ENCODE data around the gene BMP10.

The BMP10 gene

DNA sequence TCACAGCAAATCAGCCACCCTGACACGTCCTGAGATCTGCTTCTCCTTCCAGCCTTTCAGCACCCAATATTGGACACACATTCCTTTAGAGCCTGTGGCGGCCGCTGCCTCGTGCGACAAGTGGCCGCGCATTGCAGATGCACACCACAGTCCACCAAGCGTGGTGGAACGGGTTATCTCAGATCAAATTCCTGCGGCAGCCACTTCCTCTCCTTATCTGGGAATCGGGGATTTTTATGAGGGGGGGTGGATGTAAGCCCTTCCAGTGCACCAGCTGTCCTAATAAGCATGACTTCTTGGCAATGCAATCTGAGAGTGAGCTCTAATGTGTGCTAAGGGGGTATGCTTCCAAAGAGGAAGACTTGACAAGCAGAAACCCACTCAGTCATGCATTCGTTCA is 18.3 kb upstream of the BMP10 start:
- no peak for DNase-seq

DNA sequence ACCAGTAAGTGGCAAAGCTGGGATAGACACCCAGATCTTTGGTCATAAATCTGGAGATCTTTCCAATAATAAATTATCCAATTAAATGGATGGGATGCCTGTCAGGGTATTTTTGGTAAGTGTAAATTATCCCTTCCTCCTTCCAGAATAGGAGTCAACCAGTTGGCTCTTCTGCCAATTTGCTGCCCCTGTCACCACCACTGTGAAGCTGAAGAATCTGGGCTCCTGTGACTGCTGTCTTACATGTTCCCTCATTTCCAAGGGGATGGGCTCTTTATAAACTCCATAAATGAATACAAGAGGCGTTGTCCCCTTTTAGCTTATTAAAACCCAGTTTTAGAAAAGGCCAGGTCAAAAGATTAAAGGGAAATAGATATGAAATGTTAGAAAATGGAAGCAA is 17.8 kb upstream of the BMP10 start:
- no peak for DNase-seq

DNA sequence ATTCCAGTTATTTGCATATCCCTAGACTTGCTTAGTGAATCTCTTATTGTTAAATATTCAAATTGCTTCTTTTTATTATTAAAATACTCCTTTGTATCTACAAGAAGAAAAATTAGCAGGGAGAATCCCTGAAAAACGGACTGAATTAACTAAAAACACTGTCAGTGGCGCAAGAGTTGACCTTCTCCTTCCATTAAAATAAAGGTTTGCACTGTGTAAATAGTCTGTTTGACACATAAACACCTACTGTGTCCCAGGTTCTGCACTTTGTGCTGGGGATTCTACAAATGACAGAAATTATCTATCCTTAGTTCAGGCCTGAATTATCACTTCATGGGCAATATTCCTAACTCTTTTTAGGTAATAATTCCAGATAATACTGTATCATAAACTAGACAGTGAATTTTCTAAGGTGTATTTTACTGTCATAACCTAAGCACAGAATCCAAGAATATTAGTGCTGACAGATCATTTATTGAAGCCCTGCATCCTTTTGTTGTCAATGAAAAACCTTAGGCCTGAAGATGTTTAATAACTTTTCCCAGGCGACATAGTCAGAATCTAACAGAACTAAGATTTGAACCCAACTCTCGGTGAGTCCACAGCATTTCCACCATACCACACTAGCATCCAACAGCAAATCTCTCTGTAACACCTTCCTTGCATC is 17.0 kb upstream of the BMP10 start:
- DNase-seq = no peak

DNA sequence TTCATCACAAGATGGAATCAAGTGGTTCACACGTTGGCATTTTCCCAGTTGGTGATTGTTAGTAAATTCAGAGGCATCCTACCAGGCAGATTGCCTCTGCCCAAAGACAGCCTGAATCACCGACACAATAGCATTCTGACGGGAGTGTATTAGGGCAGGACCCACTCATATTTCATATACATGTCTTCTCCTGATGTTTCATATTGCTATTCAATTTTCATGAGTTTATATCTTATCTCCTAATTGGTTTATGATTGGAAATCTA is 14.5 kb upstream of the BMP10 start:
- DNase-seq = no peak

DNA sequence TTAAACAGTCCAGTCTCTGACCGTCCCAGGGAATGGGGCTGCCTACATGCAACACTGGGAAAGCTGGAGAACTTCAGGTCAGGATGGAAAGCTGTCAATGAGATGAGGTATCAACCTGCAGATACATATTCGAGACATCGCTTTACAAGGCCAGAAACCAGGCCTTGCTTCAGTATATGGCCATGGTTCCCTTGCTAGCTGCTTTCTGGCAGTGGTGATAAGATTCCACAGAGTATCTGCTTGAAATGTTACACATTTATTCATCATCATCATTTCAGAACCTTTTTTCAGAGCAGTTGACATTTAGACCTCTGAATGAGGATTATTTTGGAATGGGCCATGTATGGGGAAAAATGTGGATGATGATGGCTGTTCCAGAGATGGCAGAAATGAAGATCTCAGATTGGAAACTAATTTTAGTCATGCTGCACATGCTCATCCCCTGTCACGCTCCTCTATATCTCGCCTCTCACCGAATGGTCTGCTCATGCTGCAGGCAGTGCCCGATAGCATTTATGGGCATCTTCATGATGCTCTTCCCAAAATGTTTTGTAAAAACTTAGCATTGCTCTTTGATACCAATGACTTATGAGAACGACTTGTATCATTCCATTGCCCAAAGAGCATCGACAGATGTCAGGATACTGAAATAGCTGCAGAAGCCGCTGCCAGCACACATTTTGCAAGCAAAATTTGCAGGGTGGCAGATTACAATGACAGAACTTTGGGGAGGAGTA is 14.0 kb upstream of the BMP10 start:
- no peak for DNase-seq

DNA sequence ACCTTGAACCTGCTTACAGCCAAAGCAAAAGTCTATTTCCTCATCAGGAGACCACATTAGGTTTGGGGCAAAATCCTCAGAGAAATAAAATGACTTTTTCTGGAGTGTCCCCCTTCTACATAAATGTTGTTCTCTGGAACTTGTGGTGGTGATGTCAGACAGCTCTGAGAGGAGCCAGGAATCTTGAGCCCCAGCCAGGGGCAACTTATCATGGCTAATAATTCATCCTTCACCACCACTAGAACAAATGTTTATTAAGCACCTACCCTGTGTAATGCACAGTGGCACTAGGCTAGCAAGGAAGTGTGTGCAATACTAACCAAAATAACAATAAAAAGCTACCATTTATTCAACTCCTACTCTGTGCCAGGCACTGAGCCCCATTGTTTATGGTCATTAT is 9.0 kb upstream of the BMP10 start:
- DNase-seq = no peak

DNA sequence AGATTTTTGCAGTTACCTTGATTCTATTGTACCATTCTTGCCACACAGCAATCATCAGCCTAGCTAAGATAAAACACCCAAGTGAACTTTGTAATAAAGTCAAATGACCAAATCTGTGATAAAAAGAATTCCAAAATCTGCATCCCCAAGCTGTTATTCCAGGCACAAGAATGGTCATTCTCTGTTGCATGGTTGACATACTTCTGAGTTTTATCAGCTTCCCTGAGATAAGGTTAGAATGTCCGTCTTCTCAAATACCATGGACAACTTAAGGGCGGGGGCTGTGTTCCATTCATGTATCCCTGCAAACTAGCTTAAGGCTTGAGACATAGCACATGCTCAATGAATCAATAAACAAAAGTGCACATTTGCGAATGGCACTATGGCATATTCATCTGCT is 8.1 kb upstream of the BMP10 start:
- DNase-seq = no peak

DNA sequence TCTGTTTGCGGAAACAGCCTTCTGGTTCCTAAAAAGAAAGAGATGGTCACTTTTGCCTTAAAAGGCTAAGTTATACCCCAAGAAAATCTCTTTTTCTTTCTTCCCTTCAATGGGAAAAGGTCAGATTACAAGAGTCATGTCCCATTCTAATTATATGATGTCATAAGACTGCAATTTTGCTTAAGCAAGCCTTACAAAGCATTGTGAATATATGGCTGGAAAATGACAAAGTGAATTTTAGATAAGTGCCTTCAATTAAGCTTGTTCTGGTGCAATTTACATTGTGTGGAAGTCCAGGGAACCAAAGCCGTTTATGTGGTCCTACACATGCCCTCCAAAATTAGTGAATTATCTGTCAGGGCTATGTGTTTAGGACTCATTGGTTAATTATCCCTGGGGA is 7.6 kb upstream of the BMP10 start:
- DNase-seq = no peak

DNA sequence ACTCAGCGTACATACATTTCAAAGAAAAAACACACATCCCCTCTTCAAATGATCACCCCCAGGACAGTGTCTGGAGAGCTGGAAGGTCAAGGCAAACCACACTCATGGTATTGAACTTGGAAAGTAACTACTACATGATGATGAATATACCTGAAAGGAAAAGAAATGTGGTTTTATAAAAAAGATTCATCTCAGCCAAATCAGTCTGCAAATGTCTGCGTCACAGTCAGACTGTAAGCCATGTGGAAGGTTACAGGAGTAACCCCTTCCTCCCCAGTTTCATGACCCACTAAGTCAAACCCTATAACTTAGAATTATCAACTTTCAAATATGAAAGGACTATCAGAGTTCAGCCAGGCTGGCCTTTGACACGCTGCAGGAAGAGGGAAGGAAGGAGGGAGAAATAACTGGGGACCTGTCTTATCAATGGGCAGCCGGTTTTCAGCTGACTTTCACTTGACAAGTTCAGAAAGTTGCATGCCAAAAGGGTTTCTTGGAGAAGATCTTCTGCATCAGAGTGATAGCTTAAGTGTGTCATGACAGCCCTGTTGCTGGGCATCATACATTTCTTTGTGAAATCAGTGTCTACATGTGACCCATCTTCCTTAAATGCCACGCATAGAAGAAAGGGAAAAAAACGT is 7.0 kb upstream of the BMP10 start:
- no peak for DNase-seq

DNA sequence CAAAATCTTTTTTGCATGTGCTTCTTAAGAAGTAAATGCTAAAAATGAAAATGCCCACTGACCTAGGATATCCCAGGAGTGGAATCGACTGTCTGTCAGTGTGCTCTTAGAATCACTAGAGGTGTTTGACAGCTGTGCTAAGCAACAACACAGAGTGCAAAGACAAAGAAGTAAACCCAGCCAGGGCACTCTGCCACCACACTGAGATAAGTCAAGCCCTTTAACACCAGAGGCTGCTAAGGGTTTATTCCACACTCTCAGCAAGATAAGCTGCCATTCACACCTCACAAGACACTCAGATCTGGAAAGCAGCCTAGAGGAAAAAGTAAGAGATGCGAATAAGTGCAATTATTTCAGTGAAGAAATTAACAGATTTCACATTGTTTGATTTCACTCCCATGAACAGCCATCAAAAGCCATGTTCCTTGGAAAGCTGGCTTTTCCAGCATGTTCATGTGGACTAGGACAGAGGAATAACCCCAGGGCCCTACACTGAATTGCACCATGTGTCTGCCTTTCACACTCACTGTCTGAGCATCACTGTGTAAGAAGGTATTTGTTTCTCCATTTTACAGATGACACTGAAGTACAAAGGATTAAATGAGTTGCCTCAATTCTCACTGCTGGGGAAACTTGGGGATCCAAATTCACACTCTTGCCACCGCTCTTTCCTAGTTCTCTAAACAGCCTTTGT is 6.0 kb upstream of the BMP10 start:
- no peak for DNase-seq

DNA sequence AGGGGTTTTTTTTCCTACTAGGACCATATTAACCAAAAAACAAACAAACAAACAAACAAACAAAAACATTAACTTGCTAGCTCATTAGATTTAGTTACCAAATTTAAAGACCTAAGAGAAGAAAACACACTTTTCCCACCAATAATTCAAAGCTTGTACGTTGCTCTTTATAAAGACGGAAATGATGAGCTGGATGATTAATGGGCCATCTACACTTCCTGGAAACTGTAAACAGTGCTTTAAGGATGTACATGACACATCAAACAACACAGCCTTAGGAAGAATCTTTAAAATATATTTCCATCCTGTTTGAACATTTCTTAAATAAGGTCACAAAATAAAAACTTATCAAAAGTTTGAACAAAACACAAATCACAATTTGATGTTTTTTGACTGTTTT is 982 bp downstream of the BMP10 start:
- DNase-seq = no peak

DNA sequence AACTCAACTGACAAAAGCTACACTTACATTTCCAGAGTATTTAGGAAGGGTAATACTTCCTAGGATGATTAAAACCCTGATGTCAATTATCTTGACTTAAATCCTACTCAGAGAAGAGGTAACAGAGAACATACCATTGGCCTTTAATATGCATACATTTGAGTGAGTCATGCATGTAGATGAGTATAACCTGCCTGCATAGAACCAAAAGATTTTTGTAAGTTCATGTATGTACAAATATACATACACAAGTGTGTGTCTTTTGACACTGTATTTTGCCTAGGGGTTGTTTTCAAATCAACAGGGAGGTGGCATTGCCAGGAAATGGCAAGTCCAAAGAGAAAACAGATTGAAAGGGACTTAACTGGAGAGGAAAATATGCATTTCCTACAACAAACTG is 6.1 kb downstream of the BMP10 start:
- no peak for DNase-seq

DNA sequence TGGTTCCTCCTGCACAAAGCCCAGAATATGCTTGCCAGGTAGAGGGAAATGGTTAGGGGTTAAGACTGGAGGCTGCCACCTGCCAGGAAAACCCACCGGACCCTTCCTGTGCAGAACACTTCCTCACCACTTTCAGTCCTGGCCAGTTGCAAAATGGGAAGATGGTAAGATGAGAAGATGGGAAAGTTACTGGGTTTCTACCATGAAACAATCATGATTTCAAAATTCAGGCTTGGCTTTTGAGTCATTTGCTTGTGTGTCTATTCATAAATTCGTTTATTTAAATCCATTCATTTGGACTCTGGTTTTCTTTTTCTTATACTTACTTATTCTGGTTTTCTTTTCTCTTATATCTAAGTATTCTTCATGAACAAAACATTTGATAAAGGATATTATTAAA is 7.2 kb downstream of the BMP10 start:
- no peak for DNase-seq

DNA sequence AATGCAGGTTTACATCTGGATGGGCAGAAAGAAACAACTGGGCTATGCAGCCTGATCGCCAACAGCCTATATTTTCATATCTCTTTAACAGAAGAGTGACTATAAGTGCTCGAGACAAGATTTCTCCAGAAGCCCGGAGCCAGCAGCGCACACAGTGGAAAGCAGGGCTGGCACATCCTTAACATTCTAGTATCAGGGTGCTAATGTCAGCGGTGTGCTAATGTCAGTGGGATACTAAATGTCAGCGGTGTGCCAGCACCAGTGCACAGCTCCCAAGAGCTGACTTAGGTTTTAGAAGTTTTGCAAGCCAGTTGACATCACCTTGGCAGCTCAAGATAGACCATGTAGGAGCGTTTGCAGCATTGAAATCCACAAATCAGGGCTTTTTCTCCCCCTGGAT is 8.3 kb downstream of the BMP10 start:
- no peak for DNase-seq

DNA sequence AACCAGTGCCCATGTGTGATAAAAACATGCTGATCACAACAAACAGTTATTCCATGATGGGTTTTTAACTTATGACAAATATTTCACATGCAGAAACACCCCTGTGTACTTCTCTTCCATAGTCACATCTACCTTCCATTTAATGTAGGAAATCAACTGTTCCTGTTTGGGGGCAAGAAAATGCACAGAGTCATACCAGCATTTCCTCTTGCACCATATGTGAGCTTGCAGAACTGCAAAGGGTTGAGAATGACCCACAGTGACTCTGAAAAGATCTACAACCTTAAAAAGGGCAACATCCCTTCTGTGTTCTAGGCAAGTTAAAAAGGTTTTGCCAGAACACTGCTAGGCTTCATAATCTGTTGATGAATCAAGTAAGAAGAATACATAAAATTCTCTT is 9.9 kb downstream of the BMP10 start:
- DNase-seq = peak in 1 of 2 donors; percentile 18

DNA sequence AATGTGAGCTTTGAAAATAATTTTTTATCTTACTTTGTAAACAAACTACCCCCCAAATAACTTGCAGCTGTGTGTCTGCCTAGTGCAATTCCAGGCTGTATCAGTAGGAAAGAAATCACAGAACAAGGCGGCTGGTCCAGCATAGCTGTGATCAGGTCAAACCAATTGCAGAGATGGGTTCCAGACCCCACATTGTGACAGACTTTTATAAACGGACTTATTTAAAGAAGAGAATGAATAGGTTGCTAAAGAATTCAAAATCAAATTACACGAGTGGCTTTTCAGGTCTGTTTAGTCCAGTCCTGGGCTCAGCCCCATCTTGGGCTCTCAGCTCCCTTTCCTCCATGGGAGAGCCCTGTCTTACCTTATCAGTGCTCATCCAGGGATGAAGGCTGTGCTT is 11.1 kb downstream of the BMP10 start:
- no peak for DNase-seq

DNA sequence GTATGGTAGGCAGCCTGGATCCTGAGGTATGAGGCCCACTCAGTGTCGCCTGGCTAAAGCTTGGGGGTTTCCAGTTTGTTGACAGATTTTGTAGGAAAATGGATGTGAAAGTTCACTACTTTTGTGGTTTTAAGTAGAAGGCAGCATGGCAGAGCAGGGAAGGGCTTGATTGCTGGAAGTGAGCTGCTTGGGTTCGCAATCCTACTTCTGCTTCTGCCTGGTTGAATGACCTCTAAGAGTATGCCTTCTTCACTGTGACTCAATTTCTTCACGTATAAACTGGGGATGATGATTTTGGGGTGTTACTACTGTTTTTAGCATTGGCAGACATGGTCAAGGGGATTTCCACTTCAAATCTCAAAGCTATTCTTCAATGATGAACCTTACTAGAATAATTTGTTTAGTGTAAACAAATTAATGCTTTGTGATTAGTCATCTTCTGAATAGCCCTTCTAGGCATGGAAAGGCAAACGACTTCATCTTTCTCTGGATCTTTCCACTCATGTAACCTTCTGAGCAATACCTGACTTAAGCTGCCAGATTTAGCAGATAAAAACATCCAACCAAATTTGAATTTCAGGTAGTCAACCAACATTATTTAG is 13.2 kb downstream of the BMP10 start:
- DNase-seq = peak; percentile 18 to 70

DNA sequence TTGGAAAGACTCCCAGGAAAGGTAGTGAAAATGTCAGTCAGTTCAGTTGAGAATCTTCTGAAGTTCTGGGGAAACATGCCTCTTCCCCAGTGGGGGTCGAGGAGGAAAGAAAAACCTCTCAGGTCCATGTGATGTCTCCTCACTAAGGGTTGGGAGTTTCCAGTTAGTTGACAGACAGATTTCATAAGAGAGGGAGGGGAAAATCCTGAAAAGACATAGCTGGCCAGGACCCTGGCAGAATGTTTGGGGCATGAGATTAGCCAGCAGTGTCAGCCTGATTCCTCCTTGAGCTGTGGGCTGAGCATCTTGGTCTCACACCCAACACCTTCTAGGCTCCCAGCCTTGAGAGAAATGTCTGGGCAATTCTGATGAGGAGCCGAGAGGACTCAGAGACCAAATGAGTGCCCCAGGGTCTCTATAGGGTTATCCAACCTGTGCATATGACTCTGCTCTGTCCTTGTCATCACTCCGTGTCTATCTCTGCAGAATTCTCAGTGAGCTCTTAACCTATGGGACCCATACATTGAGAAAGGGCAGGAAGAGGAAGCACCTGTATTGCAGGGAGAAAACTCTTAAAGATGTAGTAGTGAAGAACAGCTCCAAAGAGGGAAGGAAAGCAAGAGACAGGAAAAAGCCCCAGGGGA is 13.9 kb downstream of the BMP10 start:
- peak in 1 of 2 donors; percentile 1 for DNase-seq

DNA sequence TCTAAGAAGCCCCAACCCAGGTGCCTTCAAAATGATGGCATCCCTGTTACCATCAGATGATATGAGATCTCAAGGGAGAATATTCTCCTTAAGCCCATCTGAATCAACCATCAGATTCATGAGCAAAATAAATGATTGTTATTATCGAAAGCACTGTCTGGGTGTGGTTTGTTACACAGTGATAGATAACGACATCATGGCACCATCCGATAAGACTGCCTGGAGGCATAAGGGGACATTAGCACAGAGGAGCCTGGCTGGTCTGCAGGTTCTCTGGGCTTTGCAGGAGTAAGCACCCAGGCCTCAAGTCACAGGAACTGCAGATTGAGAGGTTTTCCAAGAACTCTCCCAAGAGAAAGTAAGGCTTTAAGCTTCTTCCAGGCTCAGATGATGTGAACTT is 15.6 kb downstream of the BMP10 start:
- DNase-seq = no peak

DNA sequence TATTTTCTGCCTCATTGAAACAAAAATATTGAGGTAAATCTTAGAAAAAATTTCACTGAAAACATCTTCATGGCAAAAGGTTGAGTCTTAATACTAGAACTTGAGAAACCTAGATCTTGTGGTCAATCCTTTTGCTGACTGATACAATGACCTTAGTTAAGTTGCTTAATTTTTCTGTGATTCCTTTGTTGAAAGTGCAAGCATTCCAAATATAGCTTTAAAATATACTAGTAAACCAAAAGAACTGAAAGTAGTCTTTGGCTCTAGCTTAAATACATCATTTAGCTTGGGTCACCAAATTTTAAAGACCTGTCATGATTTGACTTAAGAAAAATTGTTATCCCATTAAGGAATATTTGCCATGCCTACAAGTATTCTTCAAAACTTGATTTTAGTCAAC is 16.7 kb downstream of the BMP10 start:
- no peak for DNase-seq

DNA sequence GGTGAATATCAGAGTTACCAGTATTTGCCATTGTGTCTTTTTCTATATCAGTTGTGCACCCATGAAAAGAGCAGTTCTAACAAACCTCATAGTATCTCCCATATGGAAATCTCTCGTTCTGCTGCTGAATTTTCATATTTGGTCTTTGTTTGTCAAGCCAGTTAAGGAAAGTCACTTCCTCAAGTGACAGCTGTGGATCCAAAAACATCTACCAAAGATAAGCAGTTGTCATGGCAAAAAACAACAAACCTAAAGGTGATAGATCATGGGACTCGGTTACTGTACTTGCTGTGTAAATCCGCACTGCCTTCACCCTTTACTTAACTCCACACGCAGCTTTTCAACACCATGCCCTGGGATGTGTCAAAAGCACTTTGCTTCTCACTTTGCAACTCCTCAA is 17.3 kb downstream of the BMP10 start:
- no peak for DNase-seq

DNA sequence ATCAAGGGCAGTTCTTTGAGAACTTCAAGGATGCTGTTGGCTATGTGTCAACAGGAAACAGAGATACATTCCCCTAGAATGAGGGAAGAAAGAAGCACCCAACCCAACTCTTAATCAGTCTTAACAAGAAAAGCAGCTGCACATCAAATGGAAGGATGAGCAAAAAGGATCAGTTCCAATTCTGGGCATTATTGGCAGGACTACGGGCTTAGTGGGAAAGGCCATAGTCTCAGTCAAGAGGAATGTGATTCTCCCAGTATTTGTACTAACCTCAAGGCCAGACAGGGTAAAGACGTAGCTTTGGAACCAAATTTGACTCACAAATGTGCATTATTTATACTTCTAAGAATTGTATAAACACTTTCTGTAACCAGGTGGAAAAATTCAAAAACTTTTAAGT is 18.2 kb downstream of the BMP10 start:
- DNase-seq = no peak

DNA sequence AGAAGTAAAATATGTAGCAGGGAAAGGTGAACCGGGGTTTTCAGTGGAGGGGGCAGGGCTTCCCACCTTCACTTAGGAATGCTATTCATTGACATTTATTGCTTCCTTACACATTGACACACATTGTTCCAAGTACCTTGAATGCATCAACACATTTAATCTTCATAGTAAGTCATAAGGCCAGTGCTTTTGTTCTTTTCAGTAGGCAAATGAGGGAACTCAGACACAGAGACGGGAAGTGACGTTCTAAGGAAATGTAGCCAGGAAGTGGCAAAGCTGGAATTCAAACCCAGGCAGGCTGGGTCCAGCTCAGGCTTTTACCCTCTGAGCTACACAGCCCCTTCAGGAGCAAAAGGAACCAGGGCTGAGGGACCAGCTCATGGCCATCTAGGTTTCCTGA is 20.7 kb downstream of the BMP10 start:
- DNase-seq = no peak
